DOHH2 (cell line): Measurements from ENCODE around the gene HYAL2.

ENCODE experiments used
- H3F3A ChIP-seq: fragments of 200-600 bp; sonication (generic), shearing (Covaris generic); 2 replicates; pipeline ENCODE4 v1.6.0; 2016; ENCODE audit warnings: antibody characterized with exemption, mild to moderate bottlenecking; ENCODE audit not compliant: control insufficient read depth, insufficient read depth
- H3K27ac ChIP-seq: fragments of 200-600 bp; sonication (generic); 2 replicates; pipeline ENCODE4 v1.5.1; 2014; ENCODE audit warnings: low read depth, mild to moderate bottlenecking, low read length, moderate library complexity
- H3K27me3 ChIP-seq: fragments of 200-600 bp; sonication (generic); 2 replicates; pipeline ENCODE4 v1.6.1; 2014; ENCODE audit warnings: mild to moderate bottlenecking, low read length, mixed read lengths; ENCODE audit not compliant: control insufficient read depth
- H3K36me3 ChIP-seq: fragments of 200-600 bp; sonication (generic); 2 replicates; pipeline ENCODE4 v1.6.1; 2014; ENCODE audit warnings: mild to moderate bottlenecking, low read length, moderate library complexity, mixed read lengths; ENCODE audit not compliant: control insufficient read depth
- H3K4me1 ChIP-seq: fragments of 200-600 bp; sonication (generic); 2 replicates; pipeline ENCODE4 v1.6.1; 2014; ENCODE audit warnings: mild to moderate bottlenecking, low read length, mixed read lengths; ENCODE audit not compliant: control insufficient read depth
- H3K4me2 ChIP-seq: fragments of 200-600 bp; sonication (generic); 2 replicates; pipeline ENCODE4 v1.6.0; 2014; ENCODE audit warnings: mild to moderate bottlenecking, low read length, moderate library complexity
- H3K4me3 ChIP-seq: fragments of 200-600 bp; sonication (generic); 2 replicates; pipeline ENCODE4 v1.5.1; 2014; ENCODE audit warnings: mild to moderate bottlenecking, low read length, mixed read lengths
- H3K79me2 ChIP-seq: fragments of 200-600 bp; sonication (generic); 2 replicates; pipeline ENCODE4 v1.6.1; 2014; ENCODE audit warnings: mild to moderate bottlenecking, low read length, mixed read lengths; ENCODE audit not compliant: control insufficient read depth
- H3K9me2 ChIP-seq: fragments of 200-600 bp; sonication (generic); replicated peaks from 2 replicates; pipeline ENCODE4 v1.6.1; 2014; ENCODE audit warnings: mild to moderate bottlenecking, low read length, mixed read lengths; ENCODE audit not compliant: control insufficient read depth
- H3K9me3 ChIP-seq: fragments of 200-600 bp; sonication (generic); 2 replicates; pipeline ENCODE4 v1.6.1; 2014; ENCODE audit warnings: antibody characterized with exemption, low read length, mixed read lengths; ENCODE audit not compliant: control insufficient read depth, insufficient read depth
- H4K20me1 ChIP-seq: fragments of 200-600 bp; sonication (generic); 2 replicates; pipeline ENCODE4 v1.6.0; 2014; ENCODE audit warnings: low read depth, mild to moderate bottlenecking, antibody characterized with exemption, low read length, moderate library complexity; ENCODE audit not compliant: control insufficient read depth, insufficient read depth
- EZH2phosphoT487 ChIP-seq: fragments of 200-600 bp; sonication (generic); IDR thresholded peaks from 2 replicates; pipeline ENCODE4 v1.6.1; 2017; ENCODE audit warnings: borderline replicate concordance, mild to moderate bottlenecking, antibody characterized with exemption, low read length, moderate library complexity, mixed read lengths
- TF ChIP-seq, protein P1 (sequence below): fragments of 200-600 bp; sonication (generic); IDR thresholded peaks from one replicate; pipeline ENCODE4 v1.5.1; 2014; ENCODE audit warnings: antibody characterized with exemption, mild to moderate bottlenecking, low read depth, low read length; ENCODE audit not compliant: poor library complexity, severe bottlenecking

Gene HYAL2

DNA sequence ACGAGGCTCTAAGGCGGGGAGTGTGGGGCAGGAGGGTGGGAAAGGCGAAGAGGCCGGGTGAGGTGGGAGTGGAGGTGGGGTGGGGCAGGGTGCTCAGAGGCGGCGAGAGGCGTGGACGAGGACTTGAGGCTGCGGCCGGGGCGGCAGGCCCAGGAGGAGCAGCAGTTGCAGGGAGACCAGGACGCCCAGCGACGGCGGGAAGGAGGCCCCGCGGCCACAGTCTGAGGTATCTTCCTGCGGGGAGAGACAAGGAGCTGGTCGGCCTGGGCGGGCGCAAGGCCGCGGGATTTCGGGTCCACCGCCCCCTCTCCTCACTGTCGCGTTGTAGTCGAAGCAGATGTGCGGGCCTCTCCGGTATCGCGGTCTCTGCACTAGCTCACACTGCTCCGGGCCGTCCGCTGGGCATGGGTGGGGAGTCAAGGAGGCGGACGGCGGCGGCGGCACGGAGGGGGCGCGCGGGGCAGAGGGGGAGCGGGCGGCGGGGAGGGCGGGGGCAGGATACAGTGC is 42.1 kb upstream of the HYAL2 start:
- H4K20me1 ChIP-seq, result no peaks in the 10 kb centered on the region
- H3K27me3 ChIP-seq, result peaks cover 8% of the 10 kb centered on the region
- no peaks in the 10 kb centered on the region for H3K9me2 ChIP-seq
- H3K79me2 ChIP-seq, result no peaks in the 10 kb centered on the region
- no peaks in the 10 kb centered on the region for H3F3A ChIP-seq
- H3K9me3 ChIP-seq, result no peaks in the 10 kb centered on the region
- no peak for TF ChIP-seq EZH2phosphoT487
- TF ChIP-seq, protein P1, sequence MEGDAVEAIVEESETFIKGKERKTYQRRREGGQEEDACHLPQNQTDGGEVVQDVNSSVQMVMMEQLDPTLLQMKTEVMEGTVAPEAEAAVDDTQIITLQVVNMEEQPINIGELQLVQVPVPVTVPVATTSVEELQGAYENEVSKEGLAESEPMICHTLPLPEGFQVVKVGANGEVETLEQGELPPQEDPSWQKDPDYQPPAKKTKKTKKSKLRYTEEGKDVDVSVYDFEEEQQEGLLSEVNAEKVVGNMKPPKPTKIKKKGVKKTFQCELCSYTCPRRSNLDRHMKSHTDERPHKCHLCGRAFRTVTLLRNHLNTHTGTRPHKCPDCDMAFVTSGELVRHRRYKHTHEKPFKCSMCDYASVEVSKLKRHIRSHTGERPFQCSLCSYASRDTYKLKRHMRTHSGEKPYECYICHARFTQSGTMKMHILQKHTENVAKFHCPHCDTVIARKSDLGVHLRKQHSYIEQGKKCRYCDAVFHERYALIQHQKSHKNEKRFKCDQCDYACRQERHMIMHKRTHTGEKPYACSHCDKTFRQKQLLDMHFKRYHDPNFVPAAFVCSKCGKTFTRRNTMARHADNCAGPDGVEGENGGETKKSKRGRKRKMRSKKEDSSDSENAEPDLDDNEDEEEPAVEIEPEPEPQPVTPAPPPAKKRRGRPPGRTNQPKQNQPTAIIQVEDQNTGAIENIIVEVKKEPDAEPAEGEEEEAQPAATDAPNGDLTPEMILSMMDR, result no peak
- H3K4me1 ChIP-seq, result peaks cover 15% of the 10 kb centered on the region
- H3K4me2 ChIP-seq, result peak overlapping the region; percentile 84
- no peaks in the 10 kb centered on the region for H3K36me3 ChIP-seq
- H3K4me3 ChIP-seq, result peak overlapping the region; percentile 72
- no peak overlapping the region for H3K27ac ChIP-seq

DNA sequence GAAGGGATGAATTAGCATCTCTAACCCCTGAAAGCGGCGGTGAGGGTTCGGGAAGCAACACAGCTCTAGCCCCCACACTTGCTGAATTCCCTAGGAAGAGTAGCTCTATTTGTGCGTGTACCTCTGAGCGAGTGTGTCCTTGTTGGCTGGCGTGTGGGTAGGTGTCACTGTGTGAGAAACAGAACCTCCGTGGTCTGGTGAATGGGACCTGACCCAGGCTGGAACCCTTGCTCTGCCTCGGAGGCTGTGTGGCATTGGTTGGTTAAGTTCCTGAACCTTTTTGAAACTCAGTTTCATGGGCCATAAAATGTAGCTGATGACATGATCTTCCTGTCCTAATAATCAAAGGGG is 37.2 kb upstream of the HYAL2 start:
- no peaks in the 10 kb centered on the region for H3F3A ChIP-seq
- H3K9me2 ChIP-seq, result no peaks in the 10 kb centered on the region
- H3K27ac ChIP-seq, result no peak overlapping the region
- H3K4me2 ChIP-seq, result peak overlapping the region; percentile 79
- no peaks in the 10 kb centered on the region for H3K9me3 ChIP-seq
- peak overlapping the region; percentile 92 for H3K4me3 ChIP-seq
- peaks cover 23% of the 10 kb centered on the region for H4K20me1 ChIP-seq
- TF ChIP-seq, protein P1, result no peak
- no peak for TF ChIP-seq EZH2phosphoT487
- H3K36me3 ChIP-seq, result peaks cover 32% of the 10 kb centered on the region
- H3K4me1 ChIP-seq, result peaks cover 36% of the 10 kb centered on the region
- H3K27me3 ChIP-seq, result no peaks in the 10 kb centered on the region
- peaks cover 45% of the 10 kb centered on the region for H3K79me2 ChIP-seq

DNA sequence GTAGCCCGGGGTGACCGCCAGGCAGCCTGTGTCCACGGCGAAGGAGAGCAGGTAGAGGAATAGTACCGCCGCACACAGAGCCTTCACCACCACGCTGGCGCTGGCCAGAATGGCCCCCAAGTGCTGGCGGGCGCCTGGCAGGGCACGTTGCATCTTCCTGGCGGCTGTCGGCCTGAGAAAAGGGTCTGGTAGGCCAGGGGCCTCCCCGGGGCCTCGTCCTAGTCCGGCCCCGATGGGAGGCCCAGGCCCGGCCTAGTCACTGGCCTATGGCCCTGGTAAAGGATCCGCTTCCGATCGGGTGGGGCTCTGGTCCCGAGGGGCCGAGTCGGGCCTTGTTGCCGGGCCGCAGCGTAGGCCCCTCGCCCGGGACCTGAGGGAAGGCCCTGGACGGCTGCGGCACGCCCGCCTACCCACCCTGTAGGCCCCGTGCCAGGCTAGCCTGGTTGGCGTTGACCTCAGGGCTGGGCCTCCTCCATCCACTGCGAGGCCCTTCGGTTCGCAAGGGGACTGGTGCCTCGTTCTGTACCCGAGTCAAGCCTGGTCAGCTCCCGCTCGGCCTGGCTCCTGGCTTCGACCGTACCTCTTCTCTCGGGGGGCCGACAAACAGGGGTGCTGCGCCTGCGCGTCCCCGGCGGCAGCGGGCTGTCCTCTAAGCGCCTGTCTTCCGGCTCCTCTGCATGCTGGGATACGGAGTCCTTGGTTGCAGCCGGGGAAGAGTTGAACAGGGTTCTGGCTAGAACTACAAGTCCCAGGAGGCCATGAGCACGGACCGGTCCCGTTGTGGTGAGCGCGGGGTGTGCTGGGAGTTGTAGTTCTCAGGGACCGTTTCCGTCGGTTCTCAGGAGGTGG is 36.6 kb upstream of the HYAL2 start, which contains the start of gene TMEM115:
TSS of gene TMEM115 (minus strand) at position 611 of the 849 bp plus-strand sequence. CDS start at position 153, 458 bp downstream.
- Histone ChIP-seq H3K4me2 (peak within 1 kb of the TSS; percentile 79), H4K20me1 (peaks cover 23% of the 10 kb centered on the region), H3K4me3 (peak within 1 kb of the TSS; percentile 92), H3K4me1 (peaks cover 34% of the 10 kb centered on the region), H3K36me3 (peaks cover 38% of the 10 kb centered on the region), H3K27ac (no peak within 1 kb of the TSS), H3K9me3 (no peaks in the 10 kb centered on the region), H3F3A (no peaks in the 10 kb centered on the region), H3K9me2 (no peaks in the 10 kb centered on the region), H3K27me3 (no peaks in the 10 kb centered on the region), H3K79me2 (peaks cover 49% of the 10 kb centered on the region)
- TF ChIP-seq EZH2phosphoT487, result no peak
- TF ChIP-seq, protein P1, result no peak
